HG03060 (cell line): Measurements from ENCODE around the gene SORBS2.

Experiments
- ATAC-seq: cut with Tn5 transposase; IDR thresholded peaks from one replicate; pipeline ENCODE4 v1.9.1; 2021; ENCODE audit warnings: low read depth, moderate number of reproducible peaks; ENCODE audit not compliant: unreplicated experiment

SORBS2 gene

GRCh38 chr4:185654965-185655554 lies 156.9 kb downstream of the SORBS2 start:
- no peak for ATAC-seq

GRCh38 chr4:185654311-185654710 lies 157.7 kb downstream of the SORBS2 start:
- no peak for ATAC-seq

- ATAC-seq, result no peak
These were observed 160.1 kb downstream of the SORBS2 start for GRCh38 chr4:185651851-185652250.

GRCh38 chr4:185651137-185651677 lies 160.8 kb downstream of the SORBS2 start:
- no peak for ATAC-seq

- ATAC-seq, result no peak
These were observed 163.4 kb downstream of the SORBS2 start for GRCh38 chr4:185648631-185649030.

- ATAC-seq, result no peak
These were observed 166.6 kb downstream of the SORBS2 start for GRCh38 chr4:185645403-185645802.

GRCh38 chr4:185644408-185644807 lies 167.6 kb downstream of the SORBS2 start:
- no peak for ATAC-seq

GRCh38 chr4:185642907-185643306 lies 169.1 kb downstream of the SORBS2 start:
- ATAC-seq, result no peak

GRCh38 chr4:185640811-185641675 lies 171.0 kb downstream of the SORBS2 start:
- no peak for ATAC-seq

- no peak for ATAC-seq
These were observed 173.3 kb downstream of the SORBS2 start for GRCh38 chr4:185638548-185639301.

GRCh38 chr4:185638093-185638492 lies 173.9 kb downstream of the SORBS2 start:
- ATAC-seq, result no peak

- ATAC-seq, result no peak
These were observed 174.7 kb downstream of the SORBS2 start for GRCh38 chr4:185637163-185637875.

GRCh38 chr4:185634066-185634652 lies 177.8 kb downstream of the SORBS2 start:
- no peak for ATAC-seq

GRCh38 chr4:185626798-185627197 lies 185.2 kb downstream of the SORBS2 start:
- ATAC-seq, result no peak

- ATAC-seq, result no peak
These were observed 186.5 kb downstream of the SORBS2 start for GRCh38 chr4:185625503-185625902.

- ATAC-seq, result no peak
These were observed 187.8 kb downstream of the SORBS2 start for GRCh38 chr4:185624259-185624589.

GRCh38 chr4:185623444-185624258 lies 188.3 kb downstream of the SORBS2 start:
- no peak for ATAC-seq

- no peak for ATAC-seq
These were observed 203.8 kb downstream of the SORBS2 start for GRCh38 chr4:185608185-185608584.

GRCh38 chr4:185602397-185602796 lies 209.6 kb downstream of the SORBS2 start:
- ATAC-seq, result no peak
